Fibroblast of mammary gland (primary cell): ENCODE data around the gene AIP.
A peak's percentile ranks its signal among the peaks of the same experiment; 100 is the strongest.

Experiments used
- DNase-seq: peaks from one replicate; pipeline ENCODE4 v3.0.0-alpha.2; 2010; ENCODE audit warnings: low read depth
- H3K4me3 ChIP-seq: 2 replicates; pipeline ENCODE4 v1.5.1; 2011; ENCODE audit warnings: low read depth, mild to moderate bottlenecking, low read length, moderate library complexity; ENCODE audit not compliant: control insufficient read depth
- CTCF ChIP-seq: conservative IDR thresholded peaks from 2 replicates; pipeline ENCODE4 v1.5.1; 2011; ENCODE audit warnings: low read depth, low read length, inconsistent platforms; ENCODE audit not compliant: control insufficient read depth, insufficient read depth

The AIP gene

GRCh38 chr11:67504005-67504949, 21.5 kb downstream of the AIP start:
- no peak for TF ChIP-seq CTCF
- no peak for DNase-seq
- H3K4me3 ChIP-seq, result peak overlapping the region; percentile 64

GRCh38 chr11:67504950-67505581, 22.2 kb downstream of the AIP start, which contains the start of gene PITPNM1:
Gene PITPNM1 (minus strand): TSS chr11:67505363. CDS start chr11:67504180, 1,183 bp downstream.
- peak within 1 kb of the TSS; percentile 64 for H3K4me3 ChIP-seq
- no peak for TF ChIP-seq CTCF
- DNase-seq, result no peak

- H3K4me3 ChIP-seq, result peak overlapping the region; percentile 19
Observed at GRCh38 chr11:67505605-67506396, 23.0 kb downstream of the AIP start.

GRCh38 chr11:67506426-67507051, 23.7 kb downstream of the AIP start:
- no peak for TF ChIP-seq CTCF
- H3K4me3 ChIP-seq, result no peak overlapping the region
- no peak for DNase-seq

More at GRCh38 chr11:67505605-67506396, 23.0 kb downstream of the AIP start:
- peak; percentile 90 for DNase-seq
- TF ChIP-seq CTCF, result peak; percentile 88

GRCh38 chr11:67507242-67507863, 24.5 kb downstream of the AIP start:
- DNase-seq, result peak; percentile 74
- H3K4me3 ChIP-seq, result peak overlapping the region; percentile 72
- no peak for TF ChIP-seq CTCF

GRCh38 chr11:67507864-67508485, 25.1 kb downstream of the AIP start, which contains the start of gene CDK2AP2:
Gene CDK2AP2 (minus strand): TSS chr11:67508162. CDS start chr11:67508082, 80 bp downstream.
- peak; percentile 99 for DNase-seq
- H3K4me3 ChIP-seq, result peak within 1 kb of the TSS; percentile 72
- no peak for TF ChIP-seq CTCF
